GM18498 (cell line): ENCODE results near the gene FXYD2.

ENCODE experiments used
- ATAC-seq: cut with Tn5 transposase; IDR thresholded peaks from one replicate; pipeline ENCODE4 v1.9.1; 2021; ENCODE audit warnings: mild to moderate bottlenecking, moderate library complexity; ENCODE audit not compliant: unreplicated experiment

Gene FXYD2

GRCh38 chr11:117859061-117859460 is 34.5 kb upstream of the FXYD2 start:
- ATAC-seq, result no peak

- ATAC-seq, result no peak
Observed at GRCh38 chr11:117857734-117858414, 33.3 kb upstream of the FXYD2 start.

- no peak for ATAC-seq
Observed at GRCh38 chr11:117855912-117856651, 31.5 kb upstream of the FXYD2 start.

- no peak for ATAC-seq
Observed at GRCh38 chr11:117855186-117855845, 30.8 kb upstream of the FXYD2 start.

- ATAC-seq, result no peak
Observed at GRCh38 chr11:117852309-117852708, 27.8 kb upstream of the FXYD2 start.

- no peak for ATAC-seq
Observed at GRCh38 chr11:117851852-117852251, 27.3 kb upstream of the FXYD2 start.

GRCh38 chr11:117851106-117851505 is 26.6 kb upstream of the FXYD2 start:
- ATAC-seq, result no peak

- no peak for ATAC-seq
Observed at GRCh38 chr11:117849781-117850414, 25.4 kb upstream of the FXYD2 start.

GRCh38 chr11:117843666-117844484 is 19.3 kb upstream of the FXYD2 start:
- no peak for ATAC-seq

- ATAC-seq, result no peak
Observed at GRCh38 chr11:117842131-117842941, 17.8 kb upstream of the FXYD2 start.

- no peak for ATAC-seq
Observed at GRCh38 chr11:117841551-117842031, 17.0 kb upstream of the FXYD2 start.

GRCh38 chr11:117840881-117841550 is 16.5 kb upstream of the FXYD2 start:
- ATAC-seq, result no peak

GRCh38 chr11:117839936-117840813 is 15.6 kb upstream of the FXYD2 start:
- no peak for ATAC-seq

- no peak for ATAC-seq
Observed at GRCh38 chr11:117839380-117839881, 14.9 kb upstream of the FXYD2 start.

- ATAC-seq, result no peak
Observed at GRCh38 chr11:117838901-117839300, 14.4 kb upstream of the FXYD2 start.

- no peak for ATAC-seq
Observed at GRCh38 chr11:117837791-117838190, 13.2 kb upstream of the FXYD2 start.

- no peak for ATAC-seq
Observed at GRCh38 chr11:117837070-117837776, 12.7 kb upstream of the FXYD2 start.
